ENCODE measurements around the gene FBLN1. TPM values are rescaled to one million over a fixed set of nuclear protein-coding genes. Genes with fewer than 3 reads are reported as not detected.

The FBLN1 gene
- total and polyA plus RNA-seq, 2 of the 8 experiments (the other 6 are each of a cell fraction or from before 2014, with no cell fraction given) = 159 to 168 TPM

DNA sequence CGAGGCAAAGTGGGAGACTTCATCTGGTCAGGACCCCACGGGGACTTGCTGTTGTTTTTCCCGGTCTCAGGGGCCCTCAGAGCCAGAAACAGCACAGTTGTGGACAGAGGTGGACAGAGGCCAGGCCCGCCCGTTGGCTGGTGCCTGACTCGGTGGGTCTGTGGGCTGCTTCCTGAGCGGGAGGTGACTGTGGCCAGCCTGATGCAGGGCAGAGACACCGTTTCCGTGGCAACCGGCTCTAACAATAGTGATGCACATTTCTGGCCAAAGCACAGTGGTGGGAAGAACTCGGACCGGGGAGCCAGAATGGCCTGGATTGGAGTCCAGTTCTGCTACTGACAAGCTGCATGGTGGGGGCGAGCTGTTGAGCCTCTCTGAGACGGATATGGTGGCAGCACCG is 110.3 kb downstream of the FBLN1 start (continued):
- TF ChIP-seq, protein P1, sequence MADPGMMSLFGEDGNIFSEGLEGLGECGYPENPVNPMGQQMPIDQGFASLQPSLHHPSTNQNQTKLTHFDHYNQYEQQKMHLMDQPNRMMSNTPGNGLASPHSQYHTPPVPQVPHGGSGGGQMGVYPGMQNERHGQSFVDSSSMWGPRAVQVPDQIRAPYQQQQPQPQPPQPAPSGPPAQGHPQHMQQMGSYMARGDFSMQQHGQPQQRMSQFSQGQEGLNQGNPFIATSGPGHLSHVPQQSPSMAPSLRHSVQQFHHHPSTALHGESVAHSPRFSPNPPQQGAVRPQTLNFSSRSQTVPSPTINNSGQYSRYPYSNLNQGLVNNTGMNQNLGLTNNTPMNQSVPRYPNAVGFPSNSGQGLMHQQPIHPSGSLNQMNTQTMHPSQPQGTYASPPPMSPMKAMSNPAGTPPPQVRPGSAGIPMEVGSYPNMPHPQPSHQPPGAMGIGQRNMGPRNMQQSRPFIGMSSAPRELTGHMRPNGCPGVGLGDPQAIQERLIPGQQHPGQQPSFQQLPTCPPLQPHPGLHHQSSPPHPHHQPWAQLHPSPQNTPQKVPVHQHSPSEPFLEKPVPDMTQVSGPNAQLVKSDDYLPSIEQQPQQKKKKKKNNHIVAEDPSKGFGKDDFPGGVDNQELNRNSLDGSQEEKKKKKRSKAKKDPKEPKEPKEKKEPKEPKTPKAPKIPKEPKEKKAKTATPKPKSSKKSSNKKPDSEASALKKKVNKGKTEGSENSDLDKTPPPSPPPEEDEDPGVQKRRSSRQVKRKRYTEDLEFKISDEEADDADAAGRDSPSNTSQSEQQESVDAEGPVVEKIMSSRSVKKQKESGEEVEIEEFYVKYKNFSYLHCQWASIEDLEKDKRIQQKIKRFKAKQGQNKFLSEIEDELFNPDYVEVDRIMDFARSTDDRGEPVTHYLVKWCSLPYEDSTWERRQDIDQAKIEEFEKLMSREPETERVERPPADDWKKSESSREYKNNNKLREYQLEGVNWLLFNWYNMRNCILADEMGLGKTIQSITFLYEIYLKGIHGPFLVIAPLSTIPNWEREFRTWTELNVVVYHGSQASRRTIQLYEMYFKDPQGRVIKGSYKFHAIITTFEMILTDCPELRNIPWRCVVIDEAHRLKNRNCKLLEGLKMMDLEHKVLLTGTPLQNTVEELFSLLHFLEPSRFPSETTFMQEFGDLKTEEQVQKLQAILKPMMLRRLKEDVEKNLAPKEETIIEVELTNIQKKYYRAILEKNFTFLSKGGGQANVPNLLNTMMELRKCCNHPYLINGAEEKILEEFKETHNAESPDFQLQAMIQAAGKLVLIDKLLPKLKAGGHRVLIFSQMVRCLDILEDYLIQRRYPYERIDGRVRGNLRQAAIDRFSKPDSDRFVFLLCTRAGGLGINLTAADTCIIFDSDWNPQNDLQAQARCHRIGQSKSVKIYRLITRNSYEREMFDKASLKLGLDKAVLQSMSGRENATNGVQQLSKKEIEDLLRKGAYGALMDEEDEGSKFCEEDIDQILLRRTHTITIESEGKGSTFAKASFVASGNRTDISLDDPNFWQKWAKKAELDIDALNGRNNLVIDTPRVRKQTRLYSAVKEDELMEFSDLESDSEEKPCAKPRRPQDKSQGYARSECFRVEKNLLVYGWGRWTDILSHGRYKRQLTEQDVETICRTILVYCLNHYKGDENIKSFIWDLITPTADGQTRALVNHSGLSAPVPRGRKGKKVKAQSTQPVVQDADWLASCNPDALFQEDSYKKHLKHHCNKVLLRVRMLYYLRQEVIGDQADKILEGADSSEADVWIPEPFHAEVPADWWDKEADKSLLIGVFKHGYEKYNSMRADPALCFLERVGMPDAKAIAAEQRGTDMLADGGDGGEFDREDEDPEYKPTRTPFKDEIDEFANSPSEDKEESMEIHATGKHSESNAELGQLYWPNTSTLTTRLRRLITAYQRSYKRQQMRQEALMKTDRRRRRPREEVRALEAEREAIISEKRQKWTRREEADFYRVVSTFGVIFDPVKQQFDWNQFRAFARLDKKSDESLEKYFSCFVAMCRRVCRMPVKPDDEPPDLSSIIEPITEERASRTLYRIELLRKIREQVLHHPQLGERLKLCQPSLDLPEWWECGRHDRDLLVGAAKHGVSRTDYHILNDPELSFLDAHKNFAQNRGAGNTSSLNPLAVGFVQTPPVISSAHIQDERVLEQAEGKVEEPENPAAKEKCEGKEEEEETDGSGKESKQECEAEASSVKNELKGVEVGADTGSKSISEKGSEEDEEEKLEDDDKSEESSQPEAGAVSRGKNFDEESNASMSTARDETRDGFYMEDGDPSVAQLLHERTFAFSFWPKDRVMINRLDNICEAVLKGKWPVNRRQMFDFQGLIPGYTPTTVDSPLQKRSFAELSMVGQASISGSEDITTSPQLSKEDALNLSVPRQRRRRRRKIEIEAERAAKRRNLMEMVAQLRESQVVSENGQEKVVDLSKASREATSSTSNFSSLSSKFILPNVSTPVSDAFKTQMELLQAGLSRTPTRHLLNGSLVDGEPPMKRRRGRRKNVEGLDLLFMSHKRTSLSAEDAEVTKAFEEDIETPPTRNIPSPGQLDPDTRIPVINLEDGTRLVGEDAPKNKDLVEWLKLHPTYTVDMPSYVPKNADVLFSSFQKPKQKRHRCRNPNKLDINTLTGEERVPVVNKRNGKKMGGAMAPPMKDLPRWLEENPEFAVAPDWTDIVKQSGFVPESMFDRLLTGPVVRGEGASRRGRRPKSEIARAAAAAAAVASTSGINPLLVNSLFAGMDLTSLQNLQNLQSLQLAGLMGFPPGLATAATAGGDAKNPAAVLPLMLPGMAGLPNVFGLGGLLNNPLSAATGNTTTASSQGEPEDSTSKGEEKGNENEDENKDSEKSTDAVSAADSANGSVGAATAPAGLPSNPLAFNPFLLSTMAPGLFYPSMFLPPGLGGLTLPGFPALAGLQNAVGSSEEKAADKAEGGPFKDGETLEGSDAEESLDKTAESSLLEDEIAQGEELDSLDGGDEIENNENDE (IDR thresholded peaks at IDR 0.05; ENCODE audit: insufficient replicate concordance, low read length) = no peak
- TF ChIP-seq JUN (IDR thresholded peaks at IDR 0.05; ENCODE audit: low read depth, low read length) (no peak), POLR2A (IDR thresholded peaks at IDR 0.05; ENCODE audit: control extremely low read depth in 1 of 2, low read depth in 2 of 2, low read length in 2 of 2) (no peak), TAF7 (optimal IDR thresholded peaks at IDR 0.05; ENCODE audit: borderline replicate concordance, low read depth, low read length) (no peak), YY1 (IDR thresholded peaks at IDR 0.05; ENCODE audit: low read depth, low read length) (no peak), BRCA1 (IDR thresholded peaks at IDR 0.05; ENCODE audit: low read depth, low read length) (no peak), FOSL1 (IDR thresholded peaks at IDR 0.05; ENCODE audit: insufficient read depth, low read depth, low read length) (no peak), SRF (IDR thresholded peaks at IDR 0.05; ENCODE audit: low read depth, low read length) (no peak), GABPA (IDR thresholded peaks at IDR 0.05; ENCODE audit: borderline replicate concordance, insufficient read depth, low read length) (no peak), TCF12 (IDR thresholded peaks at IDR 0.05; ENCODE audit: low read depth, low read length) (no peak)
- TF ChIP-seq, protein P2, sequence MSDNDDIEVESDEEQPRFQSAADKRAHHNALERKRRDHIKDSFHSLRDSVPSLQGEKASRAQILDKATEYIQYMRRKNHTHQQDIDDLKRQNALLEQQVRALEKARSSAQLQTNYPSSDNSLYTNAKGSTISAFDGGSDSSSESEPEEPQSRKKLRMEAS (IDR thresholded peaks at IDR 0.05) = no peak

Data from H1 (cell line).